HUES64 (cell line): ENCODE results near the gene IGSF21.
A peak's percentile ranks its signal among the peaks of the same experiment; 100 is the strongest.

Experiments used
- H3K27ac ChIP-seq: 2 replicates; pipeline ENCODE4 v1.7.0; 2013; ENCODE audit warnings: low read depth, low read length, inconsistent platforms
- H3K27me3 ChIP-seq: 2 replicates; pipeline ENCODE4 v1.6.1; 2013; ENCODE audit warnings: mild to moderate bottlenecking, low read length; ENCODE audit not compliant: insufficient read depth
- H3K36me3 ChIP-seq: 2 replicates; pipeline ENCODE4 v1.6.1; 2013; ENCODE audit warnings: mild to moderate bottlenecking, low read length; ENCODE audit not compliant: insufficient read depth
- H3K4me1 ChIP-seq: 2 replicates; pipeline ENCODE4 v1.6.1; 2013; ENCODE audit warnings: mild to moderate bottlenecking, low read length, moderate library complexity; ENCODE audit not compliant: insufficient read depth
- H3K4me3 ChIP-seq: 2 replicates; pipeline ENCODE4 v1.5.1; 2013; ENCODE audit warnings: mild to moderate bottlenecking, low read length, moderate library complexity
- H3K9ac ChIP-seq: 2 replicates; pipeline ENCODE4 v1.6.1; 2013; ENCODE audit warnings: mild to moderate bottlenecking, low read depth, low read length
- H3K9me3 ChIP-seq: 2 replicates; pipeline ENCODE4 v1.6.1; 2013; ENCODE audit warnings: low read depth, low read length; ENCODE audit not compliant: insufficient read depth
- whole genome bisulfite sequencing: fragments of 150-250, 120-280 bp; methylation state at CpG from one replicate; pipeline ENCODE4 v1.1.7; 2013; ENCODE audit warnings: missing lambda C conversion rate; 5-methylcytosine and 5-hydroxymethylcytosine counted together

Gene IGSF21

GRCh38 chr1:18077657-18078215 is 29.9 kb upstream of the IGSF21 start:
- no peaks in the 10 kb centered on the region for H3K4me1 ChIP-seq
- H3K27ac ChIP-seq = no peak overlapping the region
- H3K9me3 ChIP-seq = no peaks in the 10 kb centered on the region
- H3K4me3 ChIP-seq = no peak overlapping the region
- no peaks in the 10 kb centered on the region for H3K36me3 ChIP-seq
- 86% methylated on average over 7 of the region's 7 CpGs for WGBS
- no peaks in the 10 kb centered on the region; the same call in 1 of the 2 replicates for H3K27me3 ChIP-seq
- H3K9ac ChIP-seq = no peak overlapping the region

GRCh38 chr1:18079941-18080735 is 27.5 kb upstream of the IGSF21 start:
- Histone ChIP-seq H3K27ac (no peak overlapping the region), H3K9ac (no peak overlapping the region), H3K4me3 (no peak overlapping the region), H3K36me3 (no peaks in the 10 kb centered on the region), H3K27me3 (no peaks in the 10 kb centered on the region; the same call in 1 of the 2 replicates), H3K4me1 (no peaks in the 10 kb centered on the region), H3K9me3 (no peaks in the 10 kb centered on the region)
- WGBS = 85% methylated on average over 31 of the region's 31 CpGs

GRCh38 chr1:18085387-18086074 is 22.1 kb upstream of the IGSF21 start:
- 77% methylated on average over 5 of the region's 5 CpGs for WGBS
- Histone ChIP-seq H3K27ac (no peak overlapping the region), H3K9ac (no peak overlapping the region)

GRCh38 chr1:18088077-18088594 is 19.5 kb upstream of the IGSF21 start:
- Histone ChIP-seq H3K27ac (no peak overlapping the region), H3K4me1 (peaks cover 28% of the 10 kb centered on the region), H3K4me3 (no peak overlapping the region), H3K9me3 (no peaks in the 10 kb centered on the region), H3K9ac (no peak overlapping the region), H3K36me3 (no peaks in the 10 kb centered on the region), H3K27me3 (no peaks in the 10 kb centered on the region)
- 70% methylated on average over 10 of the region's 10 CpGs for WGBS

More at GRCh38 chr1:18085387-18086074, 22.1 kb upstream of the IGSF21 start:
- Histone ChIP-seq H3K4me1 (peaks cover 4% of the 10 kb centered on the region; the same call in 1 of the 2 replicates), H3K4me3 (no peak overlapping the region), H3K9me3 (no peaks in the 10 kb centered on the region), H3K27me3 (no peaks in the 10 kb centered on the region), H3K36me3 (no peaks in the 10 kb centered on the region)

- Histone ChIP-seq H3K27ac (no peak overlapping the region), H3K4me3 (no peak overlapping the region), H3K9me3 (no peaks in the 10 kb centered on the region), H3K4me1 (peaks cover 30% of the 10 kb centered on the region), H3K27me3 (no peaks in the 10 kb centered on the region), H3K9ac (no peak overlapping the region), H3K36me3 (no peaks in the 10 kb centered on the region)
- WGBS = 93% methylated on average over 1 of the region's 1 CpG
These were observed 18.1 kb upstream of the IGSF21 start for GRCh38 chr1:18089488-18089887.

- 36% methylated on average over 8 of the region's 8 CpGs for WGBS
- Histone ChIP-seq H3K27ac (no peak overlapping the region), H3K36me3 (no peaks in the 10 kb centered on the region)
These were observed 17.0 kb upstream of the IGSF21 start for GRCh38 chr1:18090636-18091035.

GRCh38 chr1:18091660-18092446 is 15.7 kb upstream of the IGSF21 start:
- peaks cover 2% of the 10 kb centered on the region; the same call in 1 of the 2 replicates for H3K27me3 ChIP-seq
- H3K9ac ChIP-seq = no peak overlapping the region
- 61% methylated on average over 7 of the region's 7 CpGs for WGBS
- H3K36me3 ChIP-seq = no peaks in the 10 kb centered on the region
- H3K4me1 ChIP-seq = peaks cover 30% of the 10 kb centered on the region
- H3K9me3 ChIP-seq = no peaks in the 10 kb centered on the region; the same call in 1 of the 2 replicates
- H3K27ac ChIP-seq = no peak overlapping the region
- H3K4me3 ChIP-seq = no peak overlapping the region

More at GRCh38 chr1:18090636-18091035, 17.0 kb upstream of the IGSF21 start:
- H3K4me1 ChIP-seq = peaks cover 30% of the 10 kb centered on the region
- H3K9ac ChIP-seq = no peak overlapping the region
- no peaks in the 10 kb centered on the region; the same call in 1 of the 2 replicates for H3K9me3 ChIP-seq
- H3K27me3 ChIP-seq = no peaks in the 10 kb centered on the region
- H3K4me3 ChIP-seq = no peak overlapping the region

GRCh38 chr1:18093193-18093592 is 14.4 kb upstream of the IGSF21 start:
- Histone ChIP-seq H3K27ac (peak overlapping the region; percentile 17; the same call in 1 of the 2 replicates), H3K9me3 (no peaks in the 10 kb centered on the region; the same call in 1 of the 2 replicates), H3K27me3 (peaks cover 7% of the 10 kb centered on the region; the same call in 1 of the 2 replicates), H3K36me3 (no peaks in the 10 kb centered on the region), H3K9ac (no peak overlapping the region), H3K4me3 (no peak overlapping the region), H3K4me1 (peaks cover 30% of the 10 kb centered on the region)
- WGBS = 51% methylated on average over 2 of the region's 2 CpGs

GRCh38 chr1:18093646-18094045 is 14.0 kb upstream of the IGSF21 start:
- H3K9ac ChIP-seq = no peak overlapping the region
- peak overlapping the region; percentile 17; the same call in 1 of the 2 replicates for H3K27ac ChIP-seq
- H3K36me3 ChIP-seq = no peaks in the 10 kb centered on the region
- peaks cover 30% of the 10 kb centered on the region for H3K4me1 ChIP-seq
- 97% methylated on average over 2 of the region's 2 CpGs for WGBS
- H3K27me3 ChIP-seq = peaks cover 9% of the 10 kb centered on the region; the same call in 1 of the 2 replicates
- H3K9me3 ChIP-seq = no peaks in the 10 kb centered on the region; the same call in 1 of the 2 replicates
- H3K4me3 ChIP-seq = no peak overlapping the region

- no peak overlapping the region for H3K9ac ChIP-seq
- H3K27ac ChIP-seq = no peak overlapping the region; the same call in 1 of the 2 replicates
- no peaks in the 10 kb centered on the region; the same call in 1 of the 2 replicates for H3K9me3 ChIP-seq
- WGBS = 90% methylated on average over 1 of the region's 1 CpG
- H3K36me3 ChIP-seq = no peaks in the 10 kb centered on the region
- peaks cover 30% of the 10 kb centered on the region for H3K4me1 ChIP-seq
- no peak overlapping the region for H3K4me3 ChIP-seq
- peaks cover 10% of the 10 kb centered on the region; the same call in 1 of the 2 replicates for H3K27me3 ChIP-seq
These were observed 13.5 kb upstream of the IGSF21 start for GRCh38 chr1:18094096-18094495.
